RWPE1 (cell line): Measurements from ENCODE around the gene CATSPERD.

Experiments
- CTCF ChIA-PET: fragments of 350-600 bp; sonication (Branson Sonifier 250); formaldehyde crosslinking; extraction: SDS; loops from one replicate; lab custom pipeline; 2021; lab: Yijun Ruan, JAX
- POLR2A ChIA-PET: fragments of 400-600 bp; formaldehyde crosslinking; extraction: SDS; loops from one replicate; lab custom pipeline; 2020; ENCODE audit warnings: antibody characterized with exemption; ENCODE audit not compliant: low non-redundant PET; lab: Yijun Ruan, JAX
- DNase-seq: peaks from one replicate; pipeline ENCODE4 v3.0.0; 2012; ENCODE audit warnings: low spot score
- H3K27ac ChIP-seq: fragments of 450-650 bp; 2 replicates; pipeline ENCODE4 v1.5.1; 2017
- CTCF ChIP-seq: fragments of 450-650 bp; conservative IDR thresholded peaks from 2 replicates; pipeline ENCODE4 v1.5.1; 2017; ENCODE audit warnings: low read depth, mild to moderate bottlenecking

CATSPERD gene

GRCh38 chr19:5706876-5707573 is 13.4 kb upstream of the CATSPERD start:
- TF ChIP-seq CTCF: no peak
- H3K27ac ChIP-seq: no peak overlapping the region
- ChIA-PET POLR2A (no interaction called here), CTCF (interaction anchor here (1.2 kb wide), 1 partner anchor 20 kb away, joined by 4 read pairs; no protein-coding TSS in a partner anchor)
- DNase-seq: no peak

GRCh38 chr19:5707576-5708575 is 12.6 kb upstream of the CATSPERD start:
- no peak for TF ChIP-seq CTCF
- ChIA-PET POLR2A (no interaction called here), CTCF (no interaction called here)

GRCh38 chr19:5711025-5711424 is 9.4 kb upstream of the CATSPERD start:
- POLR2A ChIA-PET: no interaction called here
- CTCF ChIA-PET: no interaction called here
- no peak for TF ChIP-seq CTCF
- no peak for DNase-seq
- no peak overlapping the region; the same call in 1 of the 2 replicates for H3K27ac ChIP-seq

More at GRCh38 chr19:5707576-5708575, 12.6 kb upstream of the CATSPERD start:
- no peak overlapping the region for H3K27ac ChIP-seq
- no peak for DNase-seq

- no peak for TF ChIP-seq CTCF
- ChIA-PET CTCF (no interaction called here), POLR2A (no interaction called here)
- no peak overlapping the region; the same call in 1 of the 2 replicates for H3K27ac ChIP-seq
- no peak for DNase-seq
Observed at GRCh38 chr19:5711713-5712161, 8.7 kb upstream of the CATSPERD start.

- TF ChIP-seq CTCF: no peak
- no peak for DNase-seq
- no peak overlapping the region for H3K27ac ChIP-seq
- ChIA-PET POLR2A (no interaction called here), CTCF (no interaction called here)
Observed at GRCh38 chr19:5713228-5713627, 7.2 kb upstream of the CATSPERD start.

- TF ChIP-seq CTCF: no peak
- DNase-seq: no peak
- POLR2A ChIA-PET: interaction anchor here (0.7 kb wide), 1 partner anchor 92 kb away, joined by 7 read pairs; the partner anchor contains the start of genes SAFB and SAFB2
- H3K27ac ChIP-seq: no peak overlapping the region
- CTCF ChIA-PET: no interaction called here
Observed at GRCh38 chr19:5714816-5715215, 5.6 kb upstream of the CATSPERD start.
